ELR (cell line): ENCODE results near the gene HHAT.

Experiments
- DNase-seq: peaks from one replicate; pipeline ENCODE4 v3.0.0-alpha.2; 2015; ENCODE audit warnings: low read depth

HHAT gene

GRCh38 chr1:210489491-210489890 lies 160.8 kb downstream of the HHAT start:
- DNase-seq, result no peak

DNA sequence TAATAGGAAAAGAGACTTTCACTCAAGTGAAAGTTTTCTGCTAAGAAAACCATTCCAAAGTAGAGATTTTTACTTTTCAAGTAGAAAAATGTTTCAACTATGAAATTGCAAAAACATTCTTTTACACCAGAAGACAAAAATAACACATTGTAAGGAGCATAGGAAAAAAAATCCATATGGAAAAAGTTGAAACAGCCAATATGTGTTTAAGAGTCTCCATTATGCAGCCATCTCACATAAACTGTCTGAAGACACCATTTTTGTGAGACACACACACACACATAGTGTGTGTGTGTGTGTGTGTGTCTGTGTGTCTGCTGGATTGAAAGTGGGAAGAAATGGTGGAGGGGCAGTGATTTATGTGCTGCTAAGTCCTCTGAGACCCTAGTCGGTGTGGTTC lies 162.1 kb downstream of the HHAT start:
- DNase-seq, result no peak

GRCh38 chr1:210496063-210496462 lies 167.4 kb downstream of the HHAT start:
- DNase-seq, result peak; percentile 71

DNA sequence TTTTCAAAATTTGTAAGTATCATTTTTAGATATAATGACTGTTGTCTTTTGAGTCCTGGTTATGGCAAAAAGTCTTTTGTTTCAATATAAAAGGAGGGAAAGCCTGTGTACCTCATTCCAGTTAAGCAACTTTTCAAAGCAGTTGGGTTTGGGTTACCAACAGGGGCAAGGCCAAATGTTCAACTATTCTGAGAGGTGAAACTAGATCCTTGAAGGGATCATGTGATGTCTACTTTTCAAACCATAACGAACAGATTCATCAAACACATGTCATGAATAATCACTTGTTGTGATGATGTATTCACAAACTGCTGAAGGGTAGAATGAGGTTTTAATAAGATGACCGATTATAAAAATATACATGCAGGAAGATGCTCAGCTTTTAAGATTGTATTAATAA lies 171.3 kb downstream of the HHAT start:
- DNase-seq, result no peak

GRCh38 chr1:210500831-210501230 lies 172.1 kb downstream of the HHAT start:
- no peak for DNase-seq

- no peak for DNase-seq
These were observed 175.6 kb downstream of the HHAT start for GRCh38 chr1:210504286-210504685.

DNA sequence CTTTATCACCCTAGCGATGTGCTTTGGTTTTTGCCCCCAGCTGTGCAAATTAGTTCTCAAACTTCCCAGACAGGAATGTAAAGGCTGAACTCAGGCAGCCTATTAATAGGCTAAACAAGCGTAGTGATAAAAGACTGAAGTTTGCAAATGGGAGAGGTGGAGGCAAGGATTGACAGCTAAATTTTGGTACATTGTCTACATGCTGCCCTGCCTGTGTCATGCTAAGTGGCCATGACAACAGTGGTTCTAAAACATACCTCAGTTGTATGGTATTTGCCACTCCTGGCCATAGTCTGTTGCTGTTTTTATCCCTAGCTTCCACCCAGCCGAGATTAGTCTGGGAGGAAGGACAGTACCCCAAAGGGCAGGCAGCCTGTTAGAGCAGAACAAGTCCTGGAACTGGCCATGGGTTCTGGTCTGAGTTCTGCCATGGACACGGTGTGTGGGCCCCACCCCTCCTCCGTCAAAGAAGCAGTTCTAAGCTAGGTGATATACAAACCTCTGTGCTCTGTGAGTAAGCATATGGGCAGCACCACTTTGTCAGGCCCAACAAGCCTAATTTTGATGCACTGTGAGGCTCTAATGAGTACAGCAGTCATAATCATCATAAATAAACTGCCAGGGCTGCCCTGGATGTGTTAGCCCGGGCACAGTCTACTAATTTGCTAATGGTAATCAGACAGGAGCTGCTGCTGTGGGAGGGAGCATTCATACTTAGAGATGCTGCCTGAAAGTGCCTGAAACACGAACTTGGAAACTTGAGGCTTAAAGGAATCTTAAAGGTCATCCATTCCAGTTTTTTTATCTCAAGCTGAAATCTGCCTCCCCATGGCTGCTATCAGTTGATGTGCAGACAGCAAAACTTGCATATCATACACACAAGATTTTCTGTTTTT lies 177.1 kb downstream of the HHAT start:
- DNase-seq, result no peak

- DNase-seq, result no peak
These were observed 178.0 kb downstream of the HHAT start for GRCh38 chr1:210506689-210507088.

DNA sequence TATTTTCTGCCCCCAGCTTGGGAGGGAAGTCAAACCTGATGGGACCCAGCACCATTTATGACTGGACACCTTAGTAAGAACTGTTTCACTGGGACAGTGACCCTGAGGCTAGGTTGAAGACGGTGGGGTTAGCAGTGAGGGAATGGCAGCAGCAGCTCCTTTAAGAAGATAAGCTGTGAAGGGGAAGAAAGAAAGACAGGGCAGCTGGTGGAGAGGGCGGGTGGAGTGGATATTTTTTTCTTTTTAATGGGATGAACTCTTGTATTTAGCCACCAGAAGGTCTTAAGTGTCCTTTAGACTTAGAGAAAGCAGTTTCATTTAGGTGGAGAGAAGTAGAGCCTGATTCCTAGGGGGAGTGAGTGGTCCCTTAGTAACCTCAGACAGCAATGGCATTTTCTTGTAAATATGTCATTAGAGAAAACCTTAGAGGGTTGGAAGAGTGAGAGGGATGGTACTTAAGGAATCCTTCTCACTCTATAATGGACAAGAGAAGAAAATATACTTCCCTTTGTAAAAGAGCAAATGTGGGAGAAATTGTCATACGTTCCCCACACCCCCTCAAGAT lies 187.5 kb downstream of the HHAT start:
- DNase-seq, result no peak

DNA sequence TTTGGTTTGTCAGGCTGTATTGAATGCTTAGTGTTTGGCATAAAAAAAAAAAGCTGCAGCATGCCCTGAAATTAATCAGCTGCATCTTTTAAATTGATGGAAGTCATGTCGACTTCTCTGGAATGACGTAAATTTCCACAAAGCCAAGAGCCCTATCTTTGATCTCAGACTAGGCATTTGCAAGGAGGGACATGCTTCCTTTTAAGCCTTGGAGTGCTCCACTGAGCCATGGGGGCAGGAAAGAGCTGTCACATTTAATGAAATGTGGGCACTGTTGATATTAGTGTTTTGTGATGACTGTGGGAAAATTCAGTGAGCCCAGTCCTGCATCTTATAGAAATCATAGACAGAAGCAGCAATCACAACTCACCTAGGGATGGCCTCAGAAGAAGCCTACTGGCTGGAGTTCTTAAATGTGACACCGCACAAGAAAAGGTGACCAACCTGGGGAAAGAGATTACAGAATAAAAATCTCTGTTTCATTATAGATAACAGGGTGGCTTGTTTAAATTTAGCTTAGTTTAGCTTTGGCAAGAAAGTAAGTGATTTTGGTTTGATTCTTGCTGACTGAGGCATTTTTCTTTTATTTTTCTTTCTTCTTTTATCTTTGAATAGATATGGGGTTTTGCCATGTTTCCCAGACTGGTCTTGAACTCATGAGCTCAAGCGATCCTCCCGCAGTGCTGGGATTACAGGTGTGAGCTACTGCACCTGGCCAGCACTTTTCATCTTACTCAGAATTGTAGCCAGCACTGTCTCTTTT lies 188.2 kb downstream of the HHAT start:
- no peak for DNase-seq

DNA sequence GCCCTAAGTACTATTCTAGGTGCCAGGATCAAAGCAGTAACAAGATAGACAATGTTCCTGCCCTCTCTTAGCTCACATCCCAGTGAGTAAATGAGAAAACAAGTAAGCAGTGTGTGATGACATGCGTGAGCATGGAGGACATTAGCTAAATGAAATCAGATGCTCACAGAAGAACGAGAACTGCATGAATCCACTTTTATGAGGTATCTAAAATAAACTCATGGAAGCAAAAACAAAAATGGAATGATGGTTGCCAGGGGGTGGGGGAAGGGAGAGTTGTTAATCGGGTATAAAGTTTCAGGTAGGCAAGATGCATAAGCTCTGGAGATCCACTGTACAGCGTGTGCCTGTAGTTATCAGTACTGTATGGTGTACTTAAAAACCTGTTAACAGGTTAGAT lies 195.1 kb downstream of the HHAT start:
- no peak for DNase-seq

- DNase-seq, result no peak
These were observed 197.2 kb downstream of the HHAT start for GRCh38 chr1:210525716-210526454.

GRCh38 chr1:210527091-210527490 lies 198.4 kb downstream of the HHAT start:
- no peak for DNase-seq

DNA sequence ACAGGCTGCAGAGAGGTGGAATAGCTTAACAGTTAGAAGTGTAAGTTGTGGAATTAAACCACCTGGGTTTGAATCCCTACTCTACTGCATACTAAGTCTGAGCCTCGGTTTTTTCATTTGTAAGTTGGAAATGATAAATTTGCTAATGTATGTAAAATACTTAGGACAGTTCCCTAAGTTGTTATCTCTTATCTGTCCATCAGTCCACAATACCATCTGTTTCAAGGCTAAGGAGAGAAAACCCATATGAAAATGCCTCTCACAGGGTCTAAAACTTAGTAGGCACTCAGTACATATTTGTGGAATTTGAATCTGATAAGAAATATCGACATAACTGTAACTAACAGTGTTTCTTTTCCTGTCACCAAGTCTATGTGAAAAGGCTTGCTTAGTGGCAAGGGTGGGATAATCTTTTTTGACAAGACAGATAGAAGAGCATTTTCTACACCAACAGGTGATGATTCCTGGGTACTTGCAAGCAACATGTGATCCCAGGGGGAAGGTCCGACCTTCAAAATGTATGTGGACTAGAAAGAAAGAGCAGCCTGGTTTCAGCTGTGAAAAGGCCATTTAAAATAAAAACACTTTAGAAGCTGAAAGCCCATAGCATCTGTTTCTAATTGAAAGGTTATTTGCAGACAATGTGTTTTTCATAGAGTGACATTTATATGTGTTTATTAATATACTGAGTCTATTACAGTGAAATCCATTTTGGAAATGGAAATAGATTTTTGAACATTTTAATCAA lies 202.9 kb downstream of the HHAT start:
- DNase-seq, result no peak

- no peak for DNase-seq
These were observed 203.5 kb downstream of the HHAT start for GRCh38 chr1:210532223-210532598.

GRCh38 chr1:210535761-210536160 lies 207.1 kb downstream of the HHAT start:
- no peak for DNase-seq

DNA sequence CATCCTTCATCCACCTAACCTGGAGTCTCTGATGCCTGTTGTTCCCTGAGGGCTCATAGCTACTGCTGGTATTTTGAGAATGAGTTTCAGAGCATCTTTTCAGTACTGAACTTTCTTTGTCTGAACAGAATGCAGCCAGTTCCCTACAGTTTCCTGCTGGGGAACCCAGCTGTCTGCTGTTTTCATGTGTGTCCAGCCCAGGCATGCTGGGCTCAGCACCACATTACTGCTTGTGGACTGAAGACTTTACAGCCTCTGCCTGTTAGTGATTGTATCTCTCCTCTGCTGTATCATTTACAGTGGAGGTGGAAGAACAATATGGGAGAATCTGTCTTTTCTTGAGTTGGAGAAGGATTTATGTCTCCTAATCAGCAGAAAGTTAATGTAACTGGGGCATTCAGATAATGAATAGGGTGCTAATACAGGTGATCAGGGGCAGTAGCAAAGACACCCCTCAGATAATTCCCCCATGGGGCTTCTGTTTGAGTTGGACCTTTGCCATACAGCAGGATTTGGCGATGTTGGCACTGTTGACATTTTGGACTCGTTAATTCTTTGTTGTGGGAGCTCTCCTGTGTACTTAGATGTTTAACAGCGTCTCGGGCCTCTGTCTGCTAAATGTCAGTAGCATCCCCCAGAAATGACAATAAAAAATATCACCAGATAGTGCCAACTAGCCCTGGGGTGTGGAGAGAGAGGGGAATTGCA lies 207.7 kb downstream of the HHAT start:
- DNase-seq, result no peak

DNA sequence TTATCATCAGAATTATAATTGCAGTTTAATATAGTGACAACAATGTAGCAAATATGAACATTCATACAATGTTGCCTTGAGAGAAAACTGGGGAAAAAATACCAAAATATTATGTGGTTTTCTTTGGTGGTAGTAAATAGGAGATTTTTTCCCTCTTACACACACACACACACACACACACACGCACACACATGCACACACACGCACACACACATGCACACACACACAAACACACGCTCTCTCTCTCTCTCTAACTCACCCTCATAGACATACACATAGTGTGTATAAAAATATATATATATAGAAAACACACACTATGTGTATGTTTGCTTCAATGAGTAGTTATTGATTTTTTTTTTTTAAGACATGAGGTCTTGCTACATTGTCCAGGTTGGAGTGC lies 211.6 kb downstream of the HHAT start:
- DNase-seq, result no peak

- peak; percentile 41 for DNase-seq
These were observed 213.1 kb downstream of the HHAT start for GRCh38 chr1:210541680-210542358.

GRCh38 chr1:210551899-210552298 lies 223.2 kb downstream of the HHAT start:
- DNase-seq, result no peak
